Left lung (tissue), 10 donors: ENCODE measurements around the gene NSL1. TPM values are rescaled to one million over a fixed set of nuclear protein-coding genes. Genes with fewer than 3 reads are reported as not detected.
"Not testable (repeated sequence)": the region's sequence is repeated elsewhere in the genome, so short reads cannot be mapped to it uniquely, and the experiment has no call there.

Source experiments
- ATAC-seq: fragments of 200-7000 bp; cut with Tn5 transposase; one replicate; pipeline ENCODE4 v1.9.1; 2020; ENCODE audit warnings: moderate library complexity
- DNase-seq, 4 donors: peaks; one replicate each; pipeline ENCODE4 v3.0.0-alpha.2; 2013 to 2020
- H3K27ac ChIP-seq, 2 donors: fragments of 200-600 bp; sonication (generic) in 1 of 2; one replicate each; pipeline versions ENCODE4 v1.5.0 to v1.8.0; 2020 to 2021
- H3K27me3 ChIP-seq, 2 donors: fragments of 200-600 bp; sonication (generic) in 1 of 2; one replicate each; pipeline versions ENCODE4 v1.5.0 to v1.8.0; 2020 to 2021
- H3K36me3 ChIP-seq, 2 donors: fragments of 200-600 bp; sonication (generic) in 1 of 2; one replicate each; pipeline versions ENCODE4 v1.5.0 to v1.8.0; 2020 to 2021
- H3K4me1 ChIP-seq, 2 donors: fragments of 200-600 bp; one replicate each; pipeline ENCODE4 v1.8.0; 2021
- H3K4me3 ChIP-seq, 2 donors: fragments of 200-600 bp; sonication (generic) in 1 of 2; one replicate each; pipeline versions ENCODE4 v1.5.0 to v1.8.0; 2020 to 2021; ENCODE audit warnings: mild to moderate bottlenecking in 1 of 2
- H3K9me3 ChIP-seq, 2 donors: fragments of 200-600 bp; sonication (generic) in 1 of 2; one replicate each; pipeline versions ENCODE4 v1.5.0 to v1.8.0; 2020 to 2021
- CTCF ChIP-seq, 2 donors: fragments of 200-600 bp; sonication (generic) in 1 of 2; IDR thresholded peaks; one replicate each; pipeline versions ENCODE4 v1.5.0 to v1.8.0; 2021; ENCODE audit warnings: antibody characterized with exemption in 2 of 2
- intact Hi-C, 2 donors: fragments of 100-400 bp; cut with DNase I; formaldehyde crosslinking; loops; one replicate each; pipeline versions ENCODE4 v1.11.2 to v1.14.2; 2022
- polyA plus RNA-seq, 6 donors: library from polyadenylated mRNA; unstranded; fragments of 120-200 nt; gene quantifications; one replicate each; pipeline ENCODE4 v1.2.1, GENCODE V29; 2013; ENCODE audit not compliant: insufficient read length in 6 of 6
- total RNA-seq, 2 donors: library from RNA; stranded (reverse); fragmentation: NEBNext Ultra II Directional; extraction: Animal tissue kit (Norgen Biotek cat#: 25700); gene quantifications; one replicate each; pipeline ENCODE4 v1.2.1, GENCODE V29; 2021
- donor health status: DM: no; HTN: yes; CAD: no.
- donor health status: DM: no; HTN: no; CAD: no.

Gene NSL1
- total and polyA plus RNA-seq, 8 donors, result 31.1 to 43.7 (median 41.3) TPM

GRCh38 chr1:212783976-212784375, 7.6 kb downstream of the NSL1 start:
- no peak for DNase-seq
- H3K9me3 ChIP-seq, result no peaks in the 10 kb centered on the region
- H3K4me3 ChIP-seq, result no peak overlapping the region
- intact Hi-C loops, result loop anchor here in 1 of 2 donors (5.0 kb wide), 1 partner anchor 117 kb away; no protein-coding TSS in a partner anchor
- no peaks in the 10 kb centered on the region for H3K27me3 ChIP-seq
- no peak for ATAC-seq
- H3K4me1 ChIP-seq, result peaks cover 0 to 24% of the 10 kb centered on the region in 2 donors
- no peak for TF ChIP-seq CTCF (IDR thresholded peaks at IDR 0.05)
- H3K36me3 ChIP-seq, result peaks cover 0 to 48% of the 10 kb centered on the region in 2 donors
- H3K27ac ChIP-seq, result no peak overlapping the region

- Histone ChIP-seq H3K4me3 (no peak overlapping the region), H3K36me3 (peaks cover 0 to 48% of the 10 kb centered on the region in 2 donors), H3K9me3 (no peaks in the 10 kb centered on the region), H3K27me3 (no peaks in the 10 kb centered on the region), H3K27ac (peak overlapping the region in 1 of 2 donors; percentile 66), H3K4me1 (peaks cover 0 to 18% of the 10 kb centered on the region in 2 donors)
- peak; percentile 44 to 50 for TF ChIP-seq CTCF (IDR thresholded peaks at IDR 0.05)
- DNase-seq, result peak in 1 of 4 donors; percentile 17
- ATAC-seq, result peak; percentile 84
- intact Hi-C loops, result loop anchor here in 1 of 2 donors (5.0 kb wide), 1 partner anchor 115 kb away; no protein-coding TSS in a partner anchor
Measured at GRCh38 chr1:212782422-212783154, 9.0 kb downstream of the NSL1 start.

GRCh38 chr1:212781225-212781624, 10.4 kb downstream of the NSL1 start:
- ATAC-seq (no peak), DNase-seq (no peak)
- TF ChIP-seq CTCF (IDR thresholded peaks at IDR 0.05), result no peak
- no peak overlapping the region for H3K4me3 ChIP-seq
- H3K36me3 ChIP-seq, result peaks cover 0 to 39% of the 10 kb centered on the region in 2 donors
- peaks cover 0 to 18% of the 10 kb centered on the region in 2 donors for H3K4me1 ChIP-seq
- H3K27ac ChIP-seq, result no peak overlapping the region
- no peaks in the 10 kb centered on the region for H3K9me3 ChIP-seq
- intact Hi-C loops, result loop anchor here in 1 of 2 donors (5.0 kb wide), 1 partner anchor 114 kb away; no protein-coding TSS in a partner anchor
- H3K27me3 ChIP-seq, result no peaks in the 10 kb centered on the region

- Histone ChIP-seq H3K9me3 (no peaks in the 10 kb centered on the region), H3K4me1 (peaks cover 0 to 18% of the 10 kb centered on the region in 2 donors), H3K36me3 (peaks cover 0 to 36% of the 10 kb centered on the region in 2 donors), H3K27ac (no peak overlapping the region), H3K4me3 (no peak overlapping the region), H3K27me3 (no peaks in the 10 kb centered on the region)
- no peak for TF ChIP-seq CTCF (IDR thresholded peaks at IDR 0.05)
- intact Hi-C loops, result loop anchor here in 1 of 2 donors (5.0 kb wide), 1 partner anchor 113 kb away; no protein-coding TSS in a partner anchor
- DNase-seq (no peak), ATAC-seq (no peak)
Measured at GRCh38 chr1:212780759-212781158, 10.8 kb downstream of the NSL1 start.

GRCh38 chr1:212779086-212779485, 12.5 kb downstream of the NSL1 start:
- DNase-seq, ATAC-seq, H3K27ac ChIP-seq, intact Hi-C loops, H3K9me3 ChIP-seq, H3K4me3 ChIP-seq, H3K27me3 ChIP-seq: not testable (repeated sequence)
- Histone ChIP-seq H3K4me1 (peaks cover 0 to 30% of the 10 kb centered on the region in 2 donors), H3K36me3 (peaks cover 0 to 19% of the 10 kb centered on the region in 2 donors)
